Stimulated activated CD8-positive, alpha-beta memory T cell treated with anti-CD3 and anti-CD28 coated beads, Interleukin-2, amount 100 ng/mL, for 48 hours (primary cell): Measurements from ENCODE around the gene CDCP2.
"Not testable (repeated sequence)": the region's sequence is repeated elsewhere in the genome, so short reads cannot be mapped to it uniquely, and the experiment has no call there.

Experiments used
- DNase-seq, 2 donors: peaks; one replicate each; pipeline ENCODE4 v3.0.0-alpha.2; 2020; ENCODE audit warnings: low read depth in 2 of 2

CDCP2 gene

DNA sequence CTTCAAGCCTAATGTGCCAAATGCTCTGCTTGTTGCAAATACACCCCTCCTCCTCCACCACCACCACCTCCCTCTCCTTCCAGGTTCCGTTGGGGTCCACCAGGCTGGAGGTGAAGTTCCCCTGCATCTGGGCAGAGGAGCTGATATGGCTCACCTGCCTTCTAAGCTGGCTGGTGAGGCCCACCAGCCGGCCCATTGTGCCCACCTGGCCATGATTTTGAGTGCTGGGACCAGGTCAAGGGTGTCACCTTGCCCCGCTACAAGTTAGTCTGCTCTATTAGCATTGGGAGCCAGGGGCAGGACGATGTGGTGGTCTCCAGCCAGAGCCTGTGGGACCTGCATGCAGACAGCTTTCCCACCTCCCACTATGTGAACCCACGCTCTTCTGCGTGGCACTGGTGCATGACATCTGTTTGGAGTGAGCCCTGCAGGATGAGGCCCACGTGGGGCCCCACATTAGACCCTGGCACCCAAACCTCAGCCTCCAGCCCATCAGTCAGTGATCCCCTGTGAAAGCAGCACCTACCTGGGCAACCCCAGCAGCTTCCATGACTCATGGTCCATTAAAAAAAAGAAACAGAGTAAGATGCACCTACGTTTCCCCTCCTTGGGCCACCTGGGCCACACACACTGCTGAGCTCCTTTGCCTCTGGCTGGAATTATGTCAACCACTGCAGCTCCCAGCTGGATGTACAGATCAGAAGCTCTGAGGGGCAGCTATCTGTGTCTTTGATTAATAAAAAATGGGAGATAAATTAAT is 15.6 kb upstream of the CDCP2 start:
- DNase-seq, result no peak

GRCh38 chr1:54167422-54168139 is 14.8 kb upstream of the CDCP2 start:
- DNase-seq, result no peak

DNA sequence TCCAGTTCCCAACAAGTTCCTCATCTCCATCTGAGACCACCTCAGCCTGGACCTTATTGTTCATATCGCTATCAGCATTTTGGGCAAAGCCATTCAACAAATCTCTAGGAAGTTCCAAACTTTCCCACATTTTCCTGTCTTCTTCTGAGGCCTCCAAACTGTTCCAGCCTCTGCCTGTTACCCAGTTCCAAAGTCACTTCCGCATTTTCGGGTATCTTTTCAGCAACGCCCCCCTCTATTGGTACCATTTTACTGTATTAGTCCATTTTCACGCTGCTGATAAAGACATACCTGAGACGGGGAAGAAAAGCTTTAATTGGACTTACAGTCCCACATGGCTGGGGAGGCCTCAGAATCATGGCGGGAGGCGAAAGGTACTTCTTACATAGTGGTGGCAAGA is 13.6 kb upstream of the CDCP2 start:
- DNase-seq, result not testable (repeated sequence)

DNA sequence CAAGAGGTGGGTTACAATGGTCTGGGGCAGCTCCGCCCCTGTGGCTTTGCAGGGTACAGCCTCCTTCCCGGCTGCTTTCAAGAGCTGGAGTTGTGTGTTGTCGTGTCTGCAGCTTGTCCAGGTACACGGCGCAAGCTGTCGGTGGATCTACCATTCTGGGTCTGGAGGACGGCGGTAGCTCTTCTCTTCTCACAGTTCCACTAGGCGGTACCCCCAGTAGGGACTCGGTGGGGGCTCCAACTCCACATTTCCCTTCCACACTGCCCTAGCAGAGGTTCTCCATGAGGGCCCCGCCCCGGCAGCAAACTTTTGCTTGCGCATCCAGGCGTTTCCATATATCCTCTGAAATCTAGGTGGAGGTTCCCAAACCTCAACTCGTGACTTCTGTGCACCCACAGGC is 12.3 kb upstream of the CDCP2 start:
- no peak for DNase-seq

DNA sequence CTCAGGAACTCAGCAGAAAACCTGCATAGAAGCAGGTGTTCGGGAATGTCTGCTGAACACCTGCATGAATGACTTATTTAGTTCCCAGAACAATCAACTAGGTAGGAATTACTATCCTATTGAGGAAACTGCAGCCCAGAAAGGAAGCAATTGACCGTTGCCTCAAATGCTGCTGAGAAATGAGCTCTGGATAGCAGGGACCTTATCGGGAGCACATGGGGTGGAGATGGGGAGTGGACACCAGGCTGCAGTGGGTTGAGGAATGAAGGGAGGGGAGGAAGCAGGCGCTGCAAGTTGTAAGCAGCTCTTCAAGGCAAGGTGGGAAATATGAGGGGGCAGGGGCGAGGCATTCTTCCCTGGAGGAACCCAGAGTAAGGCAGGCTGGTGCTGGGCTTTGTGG is 10.8 kb upstream of the CDCP2 start:
- DNase-seq, result no peak

- DNase-seq, result no peak
These were observed 10.3 kb upstream of the CDCP2 start for GRCh38 chr1:54163051-54163450.

DNA sequence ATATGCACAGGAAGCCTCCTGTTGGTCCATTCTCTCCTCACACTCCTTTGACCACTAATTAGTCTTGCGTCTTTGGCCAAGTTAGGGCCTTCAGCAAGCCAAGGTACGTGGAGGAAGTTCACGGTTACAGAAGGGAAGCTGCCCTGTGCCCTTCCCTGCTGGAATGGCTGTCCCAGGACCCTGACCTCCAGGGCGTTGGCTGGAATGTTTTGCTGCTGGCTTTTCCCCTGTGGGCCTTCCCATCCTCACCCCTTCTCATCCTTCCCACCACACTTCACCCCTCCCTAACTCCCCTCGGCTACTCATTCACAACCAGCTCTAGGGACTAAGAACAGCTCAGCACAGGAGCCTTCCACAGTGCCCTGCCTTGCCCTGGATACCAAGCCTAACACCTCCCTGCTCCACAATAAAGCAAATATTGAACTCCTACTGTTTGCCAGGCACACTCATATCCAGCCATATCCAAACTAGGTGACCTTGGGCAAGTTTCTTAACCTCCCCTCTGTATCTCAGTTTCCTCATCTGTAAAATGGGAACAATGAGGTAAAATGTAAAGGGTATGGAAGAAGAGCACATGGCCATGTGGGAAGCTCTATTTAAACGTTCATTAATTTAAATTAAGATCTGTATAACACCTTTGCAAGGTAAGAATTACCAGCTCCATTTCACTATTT is 8.8 kb upstream of the CDCP2 start:
- DNase-seq, result no peak

DNA sequence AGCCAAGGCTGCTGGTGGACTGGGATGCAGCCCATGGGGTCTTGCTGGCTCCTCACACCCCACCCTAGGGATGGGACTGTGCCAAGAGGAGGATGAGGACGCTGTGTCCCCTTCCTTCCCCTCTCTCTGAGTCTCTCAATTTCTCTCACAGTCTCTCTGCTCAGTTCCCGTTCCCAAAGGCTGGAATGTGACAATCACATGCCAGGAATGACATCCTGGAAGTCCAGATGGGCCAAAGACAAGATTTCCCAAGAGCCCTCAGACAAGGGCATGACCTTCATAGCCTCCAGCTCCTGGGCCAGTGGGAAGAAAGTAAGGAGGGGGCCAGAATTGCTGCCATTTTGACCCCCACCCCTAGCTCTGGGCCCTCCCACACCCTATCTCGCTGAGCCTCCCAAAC is 7.6 kb upstream of the CDCP2 start:
- no peak for DNase-seq

GRCh38 chr1:54159733-54160316 is 7.0 kb upstream of the CDCP2 start:
- DNase-seq, result no peak

GRCh38 chr1:54158071-54158470 is 5.3 kb upstream of the CDCP2 start:
- no peak for DNase-seq

GRCh38 chr1:54157401-54157800 is 4.6 kb upstream of the CDCP2 start:
- DNase-seq, result no peak

DNA sequence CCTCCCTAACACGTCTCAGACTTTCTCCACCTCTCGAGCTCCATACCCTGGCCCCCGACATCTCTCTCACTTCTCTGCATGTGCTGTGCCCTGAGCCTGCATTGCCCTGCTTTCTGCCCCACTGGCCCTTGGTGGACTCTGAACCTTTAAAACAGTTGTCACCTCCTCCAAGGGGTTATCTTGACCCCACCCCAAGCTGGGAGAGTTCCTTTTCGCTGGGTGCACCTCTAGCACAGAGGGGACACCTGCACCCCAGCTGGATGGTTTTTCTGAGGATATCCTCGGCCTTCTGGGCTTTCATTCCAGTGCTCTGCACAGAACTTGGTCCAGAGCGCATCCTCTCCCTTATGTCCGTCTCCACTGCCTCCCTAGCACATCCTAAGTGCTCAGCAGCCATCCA is 4.2 kb upstream of the CDCP2 start:
- no peak for DNase-seq

GRCh38 chr1:54156201-54156600 is 3.4 kb upstream of the CDCP2 start:
- DNase-seq, result no peak

GRCh38 chr1:54153535-54154439 is 987 bp upstream of the CDCP2 start:
- no peak for DNase-seq

DNA sequence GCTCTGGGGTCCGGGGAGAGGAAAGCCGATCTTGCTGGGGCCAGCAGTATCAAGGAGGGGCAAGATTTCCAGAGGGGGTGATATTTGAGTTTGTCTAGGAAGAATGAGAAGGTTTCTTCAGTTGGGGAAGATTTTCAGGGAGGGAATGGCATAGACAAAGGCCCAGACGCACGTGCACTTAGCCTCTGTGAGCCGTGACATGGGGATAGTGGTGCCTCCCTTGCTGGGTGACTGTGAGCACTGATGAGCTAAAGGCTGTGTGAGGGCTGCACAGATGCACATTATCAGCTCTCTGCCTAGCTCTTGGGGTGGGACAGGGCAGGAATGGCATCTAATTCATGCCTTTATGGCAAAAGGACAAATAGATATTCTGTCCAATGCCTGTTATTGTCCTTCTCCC is 1.8 kb downstream of the CDCP2 start:
- no peak for DNase-seq

DNA sequence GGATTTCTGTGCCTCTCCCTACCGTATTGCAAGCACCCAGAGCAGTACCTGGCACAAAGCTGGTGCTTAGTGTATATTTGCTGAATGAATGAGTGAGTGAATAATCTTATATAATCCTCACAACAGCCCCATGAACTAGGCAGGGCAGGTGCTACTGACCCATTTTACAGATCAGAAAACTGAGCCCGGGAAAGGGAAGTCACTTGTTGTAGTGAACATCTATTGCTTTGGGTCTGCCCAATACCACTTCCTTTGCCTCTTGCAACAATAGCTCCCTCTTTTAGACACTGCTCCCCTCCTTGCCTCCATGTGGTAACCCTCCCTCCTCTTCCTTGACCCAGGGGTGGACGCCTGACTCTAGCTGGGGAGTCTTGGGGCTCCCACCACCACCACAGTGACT is 3.1 kb downstream of the CDCP2 start:
- no peak for DNase-seq

DNA sequence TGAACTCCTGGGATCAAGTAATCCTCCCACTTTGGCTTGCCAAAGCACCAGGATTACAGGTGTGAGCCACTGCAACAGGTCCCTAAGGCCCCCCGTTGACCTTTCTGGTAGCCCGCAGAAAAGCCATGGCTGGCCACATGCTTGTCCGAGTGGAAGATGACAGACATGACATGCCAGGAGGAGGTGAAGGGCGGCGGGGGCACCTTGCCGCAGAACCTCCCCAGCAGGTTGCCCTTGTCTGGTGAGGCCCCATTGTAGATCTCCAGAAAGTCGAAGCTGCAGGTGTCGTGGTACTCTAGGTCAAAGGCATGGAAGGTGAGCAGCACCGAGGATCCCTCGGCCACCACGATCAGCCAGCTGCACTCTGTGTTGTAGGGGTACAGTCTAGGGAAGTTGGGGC is 8.4 kb downstream of the CDCP2 start:
- DNase-seq, result no peak

- DNase-seq, result no peak
These were observed 10.5 kb downstream of the CDCP2 start for GRCh38 chr1:54142146-54142900.

GRCh38 chr1:54139711-54140110 is 13.1 kb downstream of the CDCP2 start:
- no peak for DNase-seq

GRCh38 chr1:54138994-54139393 is 13.8 kb downstream of the CDCP2 start:
- no peak for DNase-seq

DNA sequence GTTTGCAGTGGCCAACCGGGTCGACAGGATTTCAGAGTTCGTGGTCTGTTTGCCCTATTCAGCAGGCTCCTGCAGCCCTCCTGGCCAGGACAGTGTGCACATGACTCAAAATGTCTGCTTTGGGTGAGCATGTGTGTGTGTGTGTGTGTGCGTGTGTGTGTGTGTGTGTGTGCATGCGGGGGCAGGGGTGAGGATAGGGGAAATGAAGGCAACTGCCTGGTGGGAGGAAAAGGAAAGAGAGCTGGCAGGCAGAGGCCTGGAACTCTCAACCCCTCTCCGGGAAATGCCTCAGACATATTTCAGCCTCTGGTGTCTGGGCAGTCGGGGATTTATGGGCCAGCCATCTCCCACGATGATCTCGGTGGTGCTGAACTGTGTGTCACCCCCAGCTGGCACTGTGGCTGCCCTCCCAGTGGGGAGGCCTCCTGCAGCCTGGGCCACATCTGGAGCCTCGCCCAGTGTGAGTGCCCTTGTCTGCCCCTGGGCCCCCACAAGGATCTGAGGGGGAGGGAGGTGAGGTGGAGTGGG is 15.2 kb downstream of the CDCP2 start:
- DNase-seq, result no peak
